ENCODE data around the gene TMEM163.

The TMEM163 gene

DNA sequence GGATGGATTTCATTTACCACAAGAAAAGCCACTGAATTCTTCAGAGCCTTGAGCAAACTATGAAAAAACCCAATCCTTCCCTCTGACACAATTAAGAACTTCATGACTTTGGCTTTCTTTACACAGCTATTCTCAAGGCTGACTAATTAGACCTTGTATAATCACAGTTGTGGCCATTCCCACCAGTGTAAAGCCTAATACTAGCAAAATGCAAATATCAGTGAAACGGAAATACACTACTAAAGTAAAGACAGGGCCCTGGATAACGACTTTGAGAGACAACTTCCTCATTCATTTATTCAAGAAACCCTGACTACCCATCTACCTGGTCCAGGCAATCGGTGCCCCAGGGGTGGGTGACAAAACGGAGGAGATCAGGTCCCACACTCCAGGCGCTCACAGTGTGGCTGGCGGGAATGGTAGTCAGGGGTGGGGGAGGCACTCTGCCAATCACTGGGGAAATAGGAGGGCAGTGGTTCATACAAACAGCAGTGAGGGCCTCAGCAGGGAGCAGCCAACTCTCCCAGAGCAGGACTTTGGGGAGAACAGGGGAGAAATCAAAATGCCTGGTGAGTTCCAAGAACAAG is 28.1 kb downstream of the TMEM163 start:
- no peak for DNase-seq

DNA sequence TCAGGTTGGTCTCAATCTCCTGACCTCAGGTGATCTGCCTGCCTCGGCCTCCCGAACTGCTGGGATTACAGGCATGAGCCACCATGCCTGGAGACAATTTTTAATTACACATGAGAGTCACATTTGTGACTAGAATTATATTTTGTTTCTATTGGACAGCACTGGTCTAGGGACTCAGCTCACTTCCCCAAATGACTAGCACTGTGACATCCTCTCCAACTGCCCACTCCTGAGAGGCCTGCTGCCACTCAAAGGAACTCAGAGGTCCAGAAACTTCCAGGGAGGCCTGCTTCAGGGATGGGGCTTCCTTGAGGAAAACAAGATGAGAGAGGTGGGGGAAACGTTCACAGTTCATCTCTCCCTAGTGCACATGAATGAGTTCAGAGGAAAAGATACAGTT is 29.5 kb downstream of the TMEM163 start:
- no peak for DNase-seq

GRCh38 chr2:134685967-134686366 is 32.8 kb downstream of the TMEM163 start:
- DNase-seq, result no peak

DNA sequence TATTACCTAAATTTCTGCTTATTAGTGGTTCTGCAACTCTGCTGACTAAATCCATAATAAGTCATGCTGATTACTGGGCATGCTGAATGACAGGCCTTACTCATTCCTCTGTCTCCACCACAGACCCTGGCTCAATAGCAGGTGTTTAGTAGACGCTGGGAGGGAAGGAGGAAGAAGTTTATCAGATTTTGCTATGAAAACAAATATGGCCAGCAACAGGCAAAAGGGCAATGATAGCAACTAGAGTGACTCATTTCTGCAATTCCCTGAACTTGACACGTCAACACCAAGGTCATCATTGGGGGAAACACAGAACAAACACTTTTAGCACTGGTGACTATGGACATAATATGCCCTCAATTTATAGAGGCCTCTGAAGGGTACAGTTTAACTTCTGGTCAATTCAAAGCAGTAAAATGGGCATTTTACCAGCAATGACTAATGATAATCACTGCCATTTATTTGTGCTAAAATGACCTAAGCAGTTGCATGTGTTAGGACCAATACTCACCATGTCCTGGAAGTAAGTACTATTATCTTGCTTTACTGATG is 35.2 kb downstream of the TMEM163 start:
- no peak for DNase-seq

- no peak for DNase-seq
These were observed 36.1 kb downstream of the TMEM163 start for GRCh38 chr2:134682726-134683125.

- no peak for DNase-seq
These were observed 37.6 kb downstream of the TMEM163 start for GRCh38 chr2:134681201-134681600.

- no peak for DNase-seq
These were observed 39.1 kb downstream of the TMEM163 start for GRCh38 chr2:134679745-134680144.

DNA sequence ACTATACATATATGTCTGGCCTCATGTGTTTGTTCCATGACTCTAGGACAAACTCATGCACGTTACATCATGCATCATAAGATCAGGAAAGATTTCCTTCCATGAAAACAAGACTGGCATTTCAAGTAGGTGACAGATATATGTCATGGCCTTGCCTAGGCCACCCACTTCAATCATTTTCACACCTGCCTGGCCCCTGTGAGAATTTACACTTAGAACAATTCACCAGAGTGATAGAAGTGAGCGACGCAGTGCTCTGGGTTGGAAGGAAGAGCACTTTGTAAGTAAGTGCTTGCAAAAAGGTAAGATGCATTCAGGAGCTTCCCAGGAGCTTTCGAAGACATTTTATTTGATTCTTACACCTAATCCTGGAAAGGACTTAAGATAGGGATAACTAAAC is 39.5 kb downstream of the TMEM163 start:
- no peak for DNase-seq

DNA sequence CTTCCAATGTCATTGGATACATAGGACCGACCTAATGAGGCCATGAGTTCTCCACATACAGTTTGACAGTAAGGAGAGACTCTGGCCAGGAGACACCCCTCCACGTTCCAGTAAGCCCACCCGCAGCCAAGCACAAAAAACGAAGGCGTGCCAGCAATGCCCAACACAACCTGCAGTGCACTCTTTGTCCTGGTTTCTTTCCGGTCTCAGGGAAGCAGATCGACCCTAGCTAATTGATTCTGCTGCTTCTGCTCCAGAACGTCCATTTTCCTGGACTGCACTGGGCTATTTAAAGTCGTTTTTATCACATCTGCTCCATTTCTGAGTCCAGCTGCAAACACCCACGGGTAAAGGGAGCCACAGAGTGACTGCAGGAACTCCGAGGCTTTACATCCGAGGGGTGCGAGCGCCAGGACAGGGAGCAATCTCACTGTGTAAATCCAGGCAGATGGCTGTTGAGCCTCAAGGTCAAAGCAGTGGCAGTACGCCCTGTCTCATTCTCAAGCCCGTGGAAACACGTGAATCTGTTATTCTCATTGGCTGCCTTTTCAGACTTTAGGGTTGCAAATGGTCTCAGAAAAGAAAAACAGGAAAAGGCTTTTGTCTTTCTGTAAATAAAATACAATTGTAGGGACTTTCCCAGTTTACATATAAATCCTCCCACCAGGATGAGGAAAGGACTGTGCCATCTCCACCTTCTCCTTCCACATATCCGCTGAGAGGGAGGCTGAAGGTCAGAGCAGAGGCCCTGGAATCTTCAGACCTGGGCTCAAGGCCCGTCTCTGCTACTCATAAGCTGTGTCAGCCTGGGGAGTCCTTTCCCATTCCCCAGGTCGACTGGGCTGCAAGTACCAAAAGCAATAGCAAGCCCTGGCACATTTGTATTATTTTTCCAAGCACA is 40.7 kb downstream of the TMEM163 start:
- DNase-seq, result no peak

GRCh38 chr2:134676960-134677359 is 41.8 kb downstream of the TMEM163 start:
- no peak for DNase-seq

GRCh38 chr2:134675314-134675713 is 43.5 kb downstream of the TMEM163 start:
- DNase-seq, result no peak

DNA sequence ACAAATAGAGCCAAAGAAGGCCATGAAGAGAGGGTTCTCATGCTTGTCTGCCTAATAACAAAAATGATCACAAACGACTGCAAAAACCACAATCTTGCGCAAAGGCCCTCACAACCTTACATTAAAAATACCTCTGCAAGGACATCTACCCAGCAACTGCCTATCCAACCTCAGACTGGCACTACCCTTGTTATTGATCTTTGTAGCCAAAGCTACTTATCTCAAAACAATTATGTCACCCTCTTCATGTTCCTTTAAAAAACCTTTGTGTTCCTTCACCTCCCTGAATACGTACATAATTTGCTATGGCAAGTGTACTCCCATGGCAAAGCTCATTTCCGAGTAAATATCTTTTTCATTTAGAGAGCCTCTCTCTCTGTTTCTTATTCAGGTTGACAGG is 44.1 kb downstream of the TMEM163 start:
- DNase-seq, result no peak

GRCh38 chr2:134671513-134671912 is 47.3 kb downstream of the TMEM163 start:
- no peak for DNase-seq

- no peak for DNase-seq
These were observed 47.8 kb downstream of the TMEM163 start for GRCh38 chr2:134670955-134671354.

DNA sequence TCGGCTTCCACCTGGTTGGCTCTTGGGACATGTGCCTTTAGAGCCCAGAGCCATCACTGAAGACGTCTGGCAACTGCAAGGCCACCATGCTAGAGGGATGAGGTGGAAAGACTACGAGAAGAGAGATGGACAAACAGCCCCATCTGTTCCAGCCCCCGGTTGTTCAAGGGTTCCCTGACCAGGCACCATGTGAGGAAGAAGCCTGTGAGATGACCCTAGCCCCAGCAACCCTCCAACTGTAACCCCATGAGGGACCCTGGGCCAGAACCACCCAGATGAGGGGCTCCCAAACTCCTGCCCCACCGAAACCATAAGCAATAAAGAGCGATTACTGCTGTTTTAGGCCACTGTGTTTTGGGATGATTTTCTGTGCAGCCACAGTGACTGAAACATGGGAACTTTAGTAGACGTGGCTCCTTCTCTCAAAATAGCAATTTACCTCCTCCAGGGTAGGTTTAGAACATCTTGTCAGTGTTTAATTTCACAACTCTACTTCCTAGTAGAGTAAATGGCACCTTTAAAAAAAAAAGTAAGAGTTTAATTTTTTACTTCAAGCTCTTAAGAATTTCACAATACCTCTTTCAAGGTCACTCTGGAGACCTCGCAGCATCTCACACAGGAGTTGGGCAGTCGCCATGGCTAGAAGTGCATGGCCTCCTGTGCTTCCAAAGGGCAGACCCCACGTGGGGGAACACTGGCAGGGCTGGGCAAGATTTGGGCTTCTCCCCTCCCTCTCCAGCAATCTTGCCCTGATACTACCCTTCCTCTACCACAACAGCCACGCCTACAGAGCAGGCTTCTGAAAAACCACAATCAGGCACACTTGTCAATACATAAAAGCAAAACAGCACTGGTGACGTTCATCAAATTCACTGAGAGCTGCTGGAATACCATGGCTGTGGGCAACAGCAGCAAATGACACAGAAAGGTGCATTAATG is 48.8 kb downstream of the TMEM163 start:
- no peak for DNase-seq

- no peak for DNase-seq
These were observed 50.0 kb downstream of the TMEM163 start for GRCh38 chr2:134668821-134669220.

GRCh38 chr2:134667541-134667940 is 51.3 kb downstream of the TMEM163 start:
- no peak for DNase-seq

- no peak for DNase-seq
These were observed 51.7 kb downstream of the TMEM163 start for GRCh38 chr2:134667081-134667480.

GRCh38 chr2:134665727-134666506 is 52.9 kb downstream of the TMEM163 start:
- DNase-seq, result no peak

DNA sequence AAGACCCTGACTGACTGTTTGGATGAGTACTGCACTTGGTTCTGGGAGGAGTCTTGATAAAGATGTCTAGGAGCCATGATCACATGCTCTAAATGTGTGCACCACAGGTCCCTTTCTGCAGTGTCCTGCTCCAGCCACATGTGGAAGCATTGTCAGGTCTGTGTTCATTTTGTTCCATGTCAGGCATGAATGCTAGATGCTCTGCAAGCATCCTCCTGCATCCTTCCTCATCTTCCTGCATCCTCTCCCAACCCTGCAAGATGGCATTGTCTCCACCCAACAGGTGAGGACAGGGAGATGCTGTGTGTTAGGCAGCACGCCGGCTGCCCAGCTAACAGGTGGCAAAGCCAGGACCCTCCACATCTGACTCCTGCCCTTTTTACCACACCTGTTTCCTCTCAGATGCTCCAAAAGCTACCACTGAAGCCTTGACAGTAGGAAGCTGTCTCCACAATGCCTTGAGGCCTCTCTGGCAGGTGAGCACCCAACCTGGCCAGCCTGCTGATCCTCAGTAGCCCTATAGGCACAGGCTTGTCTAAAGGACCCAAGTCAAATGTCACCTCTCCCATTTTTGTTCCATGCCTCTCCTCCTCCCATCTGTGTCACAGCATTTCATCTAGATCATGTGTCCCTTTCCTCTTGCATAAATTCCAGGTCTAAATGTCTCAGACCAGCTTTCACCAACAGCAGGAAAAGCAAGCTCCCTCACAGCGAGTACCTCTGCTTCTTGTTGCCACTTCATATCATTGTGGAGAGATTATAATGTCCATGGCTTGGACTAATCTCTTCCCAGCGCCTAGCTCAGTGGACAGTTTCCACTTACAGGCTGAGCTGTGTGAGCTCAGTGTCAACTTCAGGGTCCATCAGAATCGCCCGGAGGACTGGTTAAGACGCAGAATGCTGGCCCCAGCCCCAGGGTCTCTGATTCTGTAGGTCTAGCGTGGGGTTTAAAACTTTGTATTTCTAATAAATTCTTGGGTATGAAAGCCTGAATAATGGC is 55.0 kb downstream of the TMEM163 start:
- no peak for DNase-seq

DNA sequence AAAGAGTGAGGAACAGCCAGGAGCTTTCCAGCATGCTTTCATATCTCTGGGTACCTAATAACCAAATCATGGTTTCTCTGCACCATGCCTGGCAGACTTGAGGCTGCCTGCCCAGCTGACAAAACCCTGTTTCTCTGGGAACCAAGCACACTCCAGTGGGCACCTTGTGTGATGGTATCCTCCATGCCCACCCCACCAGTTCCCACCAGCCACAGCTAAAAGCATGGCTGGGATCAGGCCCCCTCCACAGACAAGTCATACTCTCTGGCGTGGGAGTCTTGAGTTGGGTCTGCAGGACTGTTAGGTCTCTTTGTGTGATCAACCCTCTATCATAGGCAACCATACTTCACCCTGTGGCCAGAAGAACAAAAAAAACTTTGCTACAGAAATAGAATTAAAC is 56.0 kb downstream of the TMEM163 start:
- no peak for DNase-seq
